Mucosa of gallbladder (tissue), 1 donor: Measurements from ENCODE around the gene TLR2. TPM values are rescaled to one million over a fixed set of nuclear protein-coding genes. Genes with fewer than 3 reads are reported as not detected.
"Not testable (repeated sequence)": the region's sequence is repeated elsewhere in the genome, so short reads cannot be mapped to it uniquely, and the experiment has no call there.

Source experiments
- DNase-seq: peaks from one replicate; pipeline ENCODE4 v3.0.0-alpha.2; 2020; ENCODE audit warnings: low spot score
- total RNA-seq: library from RNA; stranded (reverse); gene quantifications from one replicate; pipeline ENCODE4 v1.2.1, GENCODE V29; 2021
- donor health status: DM: no; HTN: no; CAD: no.

TLR2 gene
- total RNA-seq, 1 donor from 2014 or later, result 21.6 TPM

- DNase-seq, result no peak
Observed at GRCh38 chr4:153661215-153661822, 22.8 kb upstream of the TLR2 start.

DNA sequence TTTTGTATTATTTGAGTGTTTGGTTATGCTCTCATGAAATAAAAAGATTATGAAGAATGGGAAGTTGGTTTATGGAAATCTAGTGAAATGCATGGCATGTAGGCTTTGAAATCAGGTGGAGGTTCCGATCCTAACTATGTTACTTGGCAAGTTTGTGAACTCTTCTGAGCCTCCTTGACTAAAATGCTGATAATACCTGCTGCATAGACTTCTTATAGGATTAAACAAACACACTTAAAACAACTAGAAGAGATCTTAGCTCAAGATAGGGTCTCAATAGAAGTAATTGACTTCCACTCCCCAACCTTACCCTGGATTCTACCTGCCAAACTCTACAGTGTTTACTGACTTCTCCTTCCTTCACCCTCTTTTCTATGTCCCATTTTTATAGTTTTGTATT is 22.2 kb upstream of the TLR2 start:
- DNase-seq, result no peak

GRCh38 chr4:153663667-153664066 is 20.4 kb upstream of the TLR2 start:
- no peak for DNase-seq

DNA sequence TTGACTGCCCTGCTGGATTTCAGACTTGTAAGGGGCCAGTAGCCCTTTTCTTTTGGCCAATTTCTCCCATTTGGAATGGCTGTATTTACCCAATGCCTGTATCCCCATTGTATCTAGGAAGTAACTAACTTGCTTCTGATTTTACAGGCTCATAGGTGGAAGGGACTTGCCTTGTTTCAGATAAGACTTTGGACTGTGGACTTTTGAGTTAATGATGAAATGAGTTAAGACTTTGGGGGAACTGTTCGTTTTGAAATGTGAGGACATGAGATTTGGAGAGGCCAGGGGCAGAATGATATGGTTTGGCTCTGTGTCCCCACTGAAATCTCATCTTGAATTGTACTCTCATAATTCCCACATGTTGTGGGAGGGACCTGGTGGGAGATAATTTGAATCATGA is 17.6 kb upstream of the TLR2 start:
- not testable (repeated sequence) for DNase-seq

- no peak for DNase-seq
Observed at GRCh38 chr4:153668647-153669046, 15.4 kb upstream of the TLR2 start.

DNA sequence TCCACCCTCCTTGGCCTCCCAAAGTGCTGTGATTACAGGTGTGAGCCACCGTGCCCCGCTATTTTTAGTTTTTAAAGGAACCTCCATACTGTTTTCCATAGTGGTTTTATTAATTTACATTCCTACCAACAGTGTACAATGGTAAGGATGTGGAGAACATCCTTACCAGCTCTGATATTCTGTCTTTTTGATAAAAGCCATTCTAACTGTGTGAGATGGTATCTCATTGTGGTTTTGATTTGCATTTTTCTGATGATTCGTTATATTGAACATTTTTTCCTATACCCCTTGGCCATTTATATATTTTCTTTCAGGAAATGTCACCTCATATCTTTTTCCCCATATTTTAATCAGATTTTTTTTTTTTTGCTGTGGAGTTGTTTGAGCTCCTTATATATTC is 14.2 kb upstream of the TLR2 start:
- DNase-seq, result no peak

DNA sequence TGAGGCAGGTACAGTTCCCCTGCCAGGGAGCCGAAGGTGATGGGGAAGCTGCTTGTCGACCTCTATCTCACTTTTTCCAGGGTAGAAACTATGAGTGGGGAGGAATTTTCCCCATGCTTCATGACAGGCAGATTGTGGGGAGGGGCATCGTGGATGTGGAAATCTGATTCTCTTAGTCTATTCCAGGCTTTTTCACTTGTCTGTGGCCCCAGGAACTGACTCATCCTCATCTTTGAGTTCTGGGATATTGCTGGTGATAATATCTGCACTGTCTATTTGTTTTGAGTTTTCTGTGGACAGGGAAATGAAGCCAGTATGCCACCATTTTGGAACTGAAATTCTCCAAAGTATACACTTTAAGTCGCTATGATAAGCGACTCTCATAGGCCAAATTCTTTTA is 7.6 kb upstream of the TLR2 start:
- DNase-seq, result no peak

- no peak for DNase-seq
Observed at GRCh38 chr4:153676984-153677383, 7.1 kb upstream of the TLR2 start.

GRCh38 chr4:153679486-153679885 is 4.6 kb upstream of the TLR2 start:
- no peak for DNase-seq

GRCh38 chr4:153683763-153684181 is 308 bp upstream of the TLR2 start:
- DNase-seq, result no peak

DNA sequence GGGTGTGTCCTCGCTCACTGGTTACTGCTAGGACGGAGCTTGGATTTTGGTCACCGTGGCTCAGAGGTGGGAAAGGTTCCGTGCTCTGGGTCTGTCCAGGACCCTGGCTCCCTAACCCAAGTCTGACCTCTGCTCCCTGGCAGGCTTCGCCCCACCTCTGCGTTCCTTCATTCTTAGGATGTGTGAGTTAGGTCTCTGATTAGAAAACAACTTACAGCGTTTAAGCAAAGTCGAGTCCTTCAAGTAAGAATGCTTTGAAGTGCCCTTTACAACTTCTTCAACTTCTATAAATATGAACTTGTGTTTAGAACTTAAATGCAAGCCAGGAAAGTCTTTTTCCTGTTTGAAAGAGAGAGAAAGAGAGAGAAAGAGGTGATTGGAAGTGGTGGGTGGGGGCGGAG is 891 bp downstream of the TLR2 start:
- no peak for DNase-seq

DNA sequence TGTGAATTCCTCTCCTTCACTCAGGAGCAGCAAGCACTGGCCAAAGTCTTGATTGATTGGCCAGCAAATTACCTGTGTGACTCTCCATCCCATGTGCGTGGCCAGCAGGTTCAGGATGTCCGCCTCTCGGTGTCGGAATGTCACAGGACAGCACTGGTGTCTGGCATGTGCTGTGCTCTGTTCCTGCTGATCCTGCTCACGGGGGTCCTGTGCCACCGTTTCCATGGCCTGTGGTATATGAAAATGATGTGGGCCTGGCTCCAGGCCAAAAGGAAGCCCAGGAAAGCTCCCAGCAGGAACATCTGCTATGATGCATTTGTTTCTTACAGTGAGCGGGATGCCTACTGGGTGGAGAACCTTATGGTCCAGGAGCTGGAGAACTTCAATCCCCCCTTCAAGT is 20.4 kb downstream of the TLR2 start:
- no peak for DNase-seq

GRCh38 chr4:153705743-153706468 is 21.8 kb downstream of the TLR2 start:
- no peak for DNase-seq

DNA sequence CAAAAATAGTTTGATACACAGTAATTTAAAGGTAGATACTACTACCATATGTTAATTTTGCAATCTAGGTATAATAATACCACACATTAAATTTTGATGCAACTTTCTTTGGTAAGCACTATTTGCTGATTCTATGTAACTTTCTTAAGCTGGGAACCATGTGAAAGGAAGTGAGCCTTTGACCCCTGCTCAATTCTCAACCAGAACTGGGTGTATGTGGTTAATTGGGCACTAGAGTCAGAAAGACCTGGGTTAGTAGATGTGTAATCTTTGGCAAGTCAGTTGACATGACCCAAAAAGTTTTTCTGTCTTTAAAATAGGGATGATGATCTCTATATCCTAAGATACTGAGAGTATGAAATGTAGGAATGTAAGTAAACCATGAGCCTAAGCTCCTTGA is 22.4 kb downstream of the TLR2 start:
- DNase-seq, result no peak

- DNase-seq, result no peak
Observed at GRCh38 chr4:153710681-153711080, 26.6 kb downstream of the TLR2 start.

- DNase-seq, result no peak
Observed at GRCh38 chr4:153713866-153714646, 30.0 kb downstream of the TLR2 start.

GRCh38 chr4:153722036-153722435 is 38.0 kb downstream of the TLR2 start:
- no peak for DNase-seq

- DNase-seq, result no peak
Observed at GRCh38 chr4:153724606-153725005, 40.5 kb downstream of the TLR2 start.

- DNase-seq, result no peak
Observed at GRCh38 chr4:153725136-153725830, 41.2 kb downstream of the TLR2 start.

DNA sequence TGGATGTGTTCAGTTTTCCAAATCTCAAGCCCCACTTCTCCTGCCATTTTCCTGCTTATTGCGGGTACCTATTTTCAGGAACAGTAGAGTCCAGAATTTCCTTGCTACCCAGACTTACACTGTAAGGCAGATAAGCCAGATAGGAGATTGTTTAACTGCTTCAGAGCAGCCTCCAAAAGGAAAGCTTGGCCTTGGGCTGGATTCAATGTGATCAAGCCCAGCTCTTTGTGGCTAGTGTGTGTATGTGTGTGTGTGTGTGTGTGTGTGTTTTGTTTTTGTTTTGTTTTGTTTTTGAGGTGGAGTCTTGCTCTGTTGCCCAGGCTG is 41.7 kb downstream of the TLR2 start:
- DNase-seq, result no peak

GRCh38 chr4:153728151-153728550 is 44.1 kb downstream of the TLR2 start:
- no peak for DNase-seq

DNA sequence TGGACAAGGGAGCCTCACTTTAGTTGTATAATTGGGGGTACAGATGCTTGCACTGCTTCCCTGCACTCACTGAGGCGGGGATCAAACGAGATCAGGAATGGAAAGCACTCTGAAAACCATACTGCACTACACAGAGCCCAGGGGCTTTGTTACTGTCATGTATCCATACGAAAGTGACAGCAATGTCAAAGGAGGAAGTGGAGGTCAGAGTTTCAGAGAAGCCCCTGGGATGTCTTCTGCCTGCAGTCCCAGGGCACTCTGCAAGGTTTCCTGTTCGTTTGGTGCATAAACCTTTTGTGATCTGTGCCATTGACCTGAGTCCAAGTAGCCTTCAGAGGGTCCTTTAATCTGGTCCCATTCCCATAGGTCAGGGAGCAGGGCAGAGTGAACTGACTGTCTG is 44.6 kb downstream of the TLR2 start:
- DNase-seq, result no peak

- no peak for DNase-seq
Observed at GRCh38 chr4:153729895-153730294, 45.8 kb downstream of the TLR2 start.
